OCI-LY1 (cell line): ENCODE results near the gene SPG11.

ENCODE experiments used
- EZH2 ChIP-seq: fragments of 200-600 bp; sonication (generic), shearing (Covaris generic); IDR thresholded peaks from 2 replicates; pipeline ENCODE4 v1.8.0; 2017; ENCODE audit warnings: borderline replicate concordance, mixed run types, mild to moderate bottlenecking, antibody characterized with exemption, low read length, moderate library complexity, mixed read lengths
- TF ChIP-seq, protein P1 (sequence below): fragments of 200-600 bp; sonication (generic), shearing (Covaris generic); IDR thresholded peaks from 2 replicates; pipeline ENCODE4 v1.5.1; 2017; ENCODE audit warnings: mild to moderate bottlenecking, antibody characterized with exemption, low read length, moderate library complexity, mixed read lengths

DNA sequence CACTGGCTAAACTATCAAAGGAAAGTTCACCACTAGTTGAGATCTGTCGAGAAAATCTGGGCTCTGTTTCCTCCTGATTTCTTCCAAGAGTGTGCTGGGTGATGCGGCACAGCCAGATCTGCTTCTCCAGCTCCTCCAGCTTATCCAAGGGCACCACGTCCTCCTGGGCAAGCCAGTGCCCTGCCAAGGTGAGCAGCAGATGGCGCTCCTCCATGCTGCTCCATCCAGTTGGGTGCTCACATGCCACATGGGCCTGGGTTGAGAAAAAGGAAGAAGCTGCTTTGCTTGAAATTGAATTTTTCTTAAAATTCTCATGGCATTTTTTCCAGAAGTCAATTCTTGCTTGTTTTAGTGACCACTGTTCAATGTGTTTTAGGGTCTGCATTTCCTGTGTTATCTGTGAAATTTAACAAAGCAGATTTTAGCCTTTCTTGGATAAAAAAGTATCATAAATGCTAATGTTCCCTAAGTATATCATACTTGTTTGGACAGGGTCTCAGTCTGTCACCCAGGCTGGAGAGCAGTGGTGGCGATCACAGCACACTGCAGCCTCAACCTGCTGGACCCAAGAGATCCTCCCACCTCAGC is 79.2 kb downstream of the SPG11 start:
- TF ChIP-seq EZH2 = no peak
- TF ChIP-seq, protein P1, sequence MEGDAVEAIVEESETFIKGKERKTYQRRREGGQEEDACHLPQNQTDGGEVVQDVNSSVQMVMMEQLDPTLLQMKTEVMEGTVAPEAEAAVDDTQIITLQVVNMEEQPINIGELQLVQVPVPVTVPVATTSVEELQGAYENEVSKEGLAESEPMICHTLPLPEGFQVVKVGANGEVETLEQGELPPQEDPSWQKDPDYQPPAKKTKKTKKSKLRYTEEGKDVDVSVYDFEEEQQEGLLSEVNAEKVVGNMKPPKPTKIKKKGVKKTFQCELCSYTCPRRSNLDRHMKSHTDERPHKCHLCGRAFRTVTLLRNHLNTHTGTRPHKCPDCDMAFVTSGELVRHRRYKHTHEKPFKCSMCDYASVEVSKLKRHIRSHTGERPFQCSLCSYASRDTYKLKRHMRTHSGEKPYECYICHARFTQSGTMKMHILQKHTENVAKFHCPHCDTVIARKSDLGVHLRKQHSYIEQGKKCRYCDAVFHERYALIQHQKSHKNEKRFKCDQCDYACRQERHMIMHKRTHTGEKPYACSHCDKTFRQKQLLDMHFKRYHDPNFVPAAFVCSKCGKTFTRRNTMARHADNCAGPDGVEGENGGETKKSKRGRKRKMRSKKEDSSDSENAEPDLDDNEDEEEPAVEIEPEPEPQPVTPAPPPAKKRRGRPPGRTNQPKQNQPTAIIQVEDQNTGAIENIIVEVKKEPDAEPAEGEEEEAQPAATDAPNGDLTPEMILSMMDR = peak; percentile 76
